ENCODE measurements around the gene RAB33A.
A peak's percentile ranks its signal among the peaks of the same experiment; 100 is the strongest.

Gene RAB33A

GRCh38 chrX:130170752-130171445, 863 bp upstream of the RAB33A start:
- DNase-seq: peak; percentile 79 to 96 (median 93)
- no peaks in the 10 kb centered on the region for H3K36me3 ChIP-seq (ENCODE audit: control insufficient read depth in 4 of 4, insufficient read depth in 4 of 4, low read length in 3 of 4)
- peak overlapping the region; percentile 66 to 84 for H3K27ac ChIP-seq (ENCODE audit: insufficient read depth in 1 of 2, low read depth in 1 of 2, low read length in 2 of 2, poor library complexity in 1 of 2, severe bottlenecking in 2 of 2)
- H3K4me1 ChIP-seq (ENCODE audit: control extremely low read depth in 1 of 4, control insufficient read depth in 4 of 4, insufficient read depth in 4 of 4, low read length in 3 of 4): peaks cover 19 to 51% (median 30%) of the 10 kb centered on the region in 4 experiments
- CTCF ChIA-PET: interaction anchor here (0.5 to 2.3 kb wide), 7 partner anchors 9 to 93 kb away, joined by 3 to 8 read pairs (median 4); no protein-coding TSS in a partner anchor
- WGBS (ENCODE audit: insufficient coverage): 34% methylated on average over 25 of the region's 36 CpGs
- peak overlapping the region; percentile 57 to 85 (median 74) for H3K4me3 ChIP-seq (ENCODE audit: control insufficient read depth in 1 of 7, extremely low read depth in 1 of 7, insufficient read depth in 4 of 7, low read depth in 2 of 7, low read length in 6 of 7)
- H3K9me3 ChIP-seq (ENCODE audit: control extremely low read depth in 1 of 5, control insufficient read depth in 4 of 5, insufficient read depth in 2 of 5, low read depth in 1 of 5, low read length in 4 of 5): no peaks in the 10 kb centered on the region
- no peaks in the 10 kb centered on the region for H3K27me3 ChIP-seq (replicated peaks in 2 of 5; ENCODE audit: control insufficient read depth in 4 of 5, insufficient read depth in 5 of 5, low read length in 4 of 5)
- POLR2A ChIA-PET: interaction anchor here (1.1 to 1.3 kb wide), 3 partner anchors 8 to 61 kb away, joined by 5 to 7 read pairs (median 5); partner anchors contain the start of gene ELF4

- H3K4me1 ChIP-seq (ENCODE audit: control extremely low read depth in 1 of 4, control insufficient read depth in 4 of 4, insufficient read depth in 4 of 4, low read length in 3 of 4): peaks cover 14 to 56% (median 38%) of the 10 kb centered on the region in 4 experiments
- POLR2A ChIA-PET: interaction anchor here (1.3 kb wide), 2 partner anchors 8 to 11 kb away, joined by 3 to 5 read pairs; no protein-coding TSS in a partner anchor
- 65% methylated on average over 30 of the region's 34 CpGs for WGBS (ENCODE audit: insufficient coverage)
- peak overlapping the region; percentile 57 to 85 (median 74) for H3K4me3 ChIP-seq (ENCODE audit: control insufficient read depth in 1 of 7, extremely low read depth in 1 of 7, insufficient read depth in 4 of 7, low read depth in 2 of 7, low read length in 6 of 7)
- H3K27me3 ChIP-seq (replicated peaks in 2 of 5; ENCODE audit: control insufficient read depth in 4 of 5, insufficient read depth in 5 of 5, low read length in 4 of 5): no peaks in the 10 kb centered on the region
- CTCF ChIA-PET: interaction anchor here (1.3 to 2.3 kb wide), 4 partner anchors 19 to 92 kb away, joined by 3 to 7 read pairs (median 4); no protein-coding TSS in a partner anchor
- no peaks in the 10 kb centered on the region for H3K36me3 ChIP-seq (ENCODE audit: control insufficient read depth in 4 of 4, insufficient read depth in 4 of 4, low read length in 3 of 4)
- no peaks in the 10 kb centered on the region for H3K9me3 ChIP-seq (ENCODE audit: control extremely low read depth in 1 of 5, control insufficient read depth in 4 of 5, insufficient read depth in 2 of 5, low read depth in 1 of 5, low read length in 4 of 5)
- no peak for DNase-seq
- peak overlapping the region; percentile 66 to 79 for H3K27ac ChIP-seq (ENCODE audit: insufficient read depth in 1 of 2, low read depth in 1 of 2, low read length in 2 of 2, poor library complexity in 1 of 2, severe bottlenecking in 2 of 2)
These were observed 524 bp downstream of the RAB33A start for GRCh38 chrX:130172127-130172845.

- no peaks in the 10 kb centered on the region for H3K9me3 ChIP-seq (ENCODE audit: control extremely low read depth in 1 of 5, control insufficient read depth in 4 of 5, insufficient read depth in 2 of 5, low read depth in 1 of 5, low read length in 4 of 5)
- H3K4me3 ChIP-seq (ENCODE audit: control insufficient read depth in 1 of 7, extremely low read depth in 1 of 7, insufficient read depth in 4 of 7, low read depth in 2 of 7, low read length in 6 of 7): peak overlapping the region in 5 of 7 experiments; percentile 57 to 85 (median 75)
- CTCF ChIA-PET: interaction anchor here (1.3 to 2.3 kb wide), 4 partner anchors 18 to 93 kb away, joined by 3 to 7 read pairs (median 4); no protein-coding TSS in a partner anchor
- WGBS (ENCODE audit: insufficient coverage): 32% methylated on average over 6 of the region's 7 CpGs
- H3K4me1 ChIP-seq (ENCODE audit: control extremely low read depth in 1 of 4, control insufficient read depth in 4 of 4, insufficient read depth in 4 of 4, low read length in 3 of 4): peaks cover 14 to 67% (median 45%) of the 10 kb centered on the region in 4 experiments
- H3K36me3 ChIP-seq (ENCODE audit: control insufficient read depth in 4 of 4, insufficient read depth in 4 of 4, low read length in 3 of 4): no peaks in the 10 kb centered on the region
- POLR2A ChIA-PET: interaction anchor here (1.3 to 1.4 kb wide), 2 partner anchors 8 to 10 kb away, joined by 3 to 4 read pairs; partner anchors contain the start of gene AIFM1
- H3K27me3 ChIP-seq (replicated peaks in 2 of 5; ENCODE audit: control insufficient read depth in 4 of 5, insufficient read depth in 5 of 5, low read length in 4 of 5): no peaks in the 10 kb centered on the region
- peak in 2 of 3 donors; percentile 39 to 47 for DNase-seq
- H3K27ac ChIP-seq (ENCODE audit: insufficient read depth in 1 of 2, low read depth in 1 of 2, low read length in 2 of 2, poor library complexity in 1 of 2, severe bottlenecking in 2 of 2): peak overlapping the region; percentile 33 to 79
These were observed 1.6 kb downstream of the RAB33A start for GRCh38 chrX:130173190-130173895.

GRCh38 chrX:130174045-130174704, 2.4 kb downstream of the RAB33A start:
- Histone ChIP-seq H3K9me3 (ENCODE audit: control extremely low read depth in 1 of 5, control insufficient read depth in 4 of 5, insufficient read depth in 2 of 5, low read depth in 1 of 5, low read length in 4 of 5) (no peaks in the 10 kb centered on the region), H3K27ac (ENCODE audit: insufficient read depth in 1 of 2, low read depth in 1 of 2, low read length in 2 of 2, poor library complexity in 1 of 2, severe bottlenecking in 2 of 2) (peak overlapping the region; percentile 33 to 79), H3K4me1 (ENCODE audit: control extremely low read depth in 1 of 4, control insufficient read depth in 4 of 4, insufficient read depth in 4 of 4, low read length in 3 of 4) (peaks cover 14 to 71% (median 49%) of the 10 kb centered on the region in 4 experiments), H3K27me3 (replicated peaks in 2 of 5; ENCODE audit: control insufficient read depth in 4 of 5, insufficient read depth in 5 of 5, low read length in 4 of 5) (no peaks in the 10 kb centered on the region), H3K36me3 (ENCODE audit: control insufficient read depth in 4 of 4, insufficient read depth in 4 of 4, low read length in 3 of 4) (no peaks in the 10 kb centered on the region), H3K4me3 (ENCODE audit: control insufficient read depth in 1 of 7, extremely low read depth in 1 of 7, insufficient read depth in 4 of 7, low read depth in 2 of 7, low read length in 6 of 7) (peak overlapping the region in 2 of 7 experiments; percentile 75 to 85)
- 78% methylated on average over 9 of the region's 10 CpGs for WGBS (ENCODE audit: insufficient coverage)
- no peak for DNase-seq
- POLR2A ChIA-PET: interaction anchor here (1.3 to 1.4 kb wide), 2 partner anchors 9 kb away, joined by 3 to 4 read pairs; partner anchors contain the start of gene AIFM1
- CTCF ChIA-PET: interaction anchor here (1.5 to 2.3 kb wide), 2 partner anchors 17 to 94 kb away, joined by 4 to 7 read pairs; no protein-coding TSS in a partner anchor

GRCh38 chrX:130174937-130175336, 3.2 kb downstream of the RAB33A start:
- H3K36me3 ChIP-seq (ENCODE audit: control insufficient read depth in 4 of 4, insufficient read depth in 4 of 4, low read length in 3 of 4): no peaks in the 10 kb centered on the region
- H3K27me3 ChIP-seq (replicated peaks in 2 of 5; ENCODE audit: control insufficient read depth in 4 of 5, insufficient read depth in 5 of 5, low read length in 4 of 5): no peaks in the 10 kb centered on the region
- no CpG with 5 or more reads among the region's 2 CpGs for WGBS (ENCODE audit: insufficient coverage)
- no peak overlapping the region for H3K27ac ChIP-seq (ENCODE audit: insufficient read depth in 1 of 2, low read depth in 1 of 2, low read length in 2 of 2, poor library complexity in 1 of 2, severe bottlenecking in 2 of 2)
- CTCF ChIA-PET: interaction anchor here (1.5 kb wide), 1 partner anchor 16 kb away, joined by 4 read pairs; no protein-coding TSS in a partner anchor
- H3K4me3 ChIP-seq (ENCODE audit: control insufficient read depth in 1 of 7, extremely low read depth in 1 of 7, insufficient read depth in 4 of 7, low read depth in 2 of 7, low read length in 6 of 7): no peak overlapping the region
- POLR2A ChIA-PET: no interaction called here
- no peak for DNase-seq
- H3K9me3 ChIP-seq (ENCODE audit: control extremely low read depth in 1 of 5, control insufficient read depth in 4 of 5, insufficient read depth in 2 of 5, low read depth in 1 of 5, low read length in 4 of 5): no peaks in the 10 kb centered on the region
- peaks cover 14 to 78% (median 53%) of the 10 kb centered on the region in 4 experiments for H3K4me1 ChIP-seq (ENCODE audit: control extremely low read depth in 1 of 4, control insufficient read depth in 4 of 4, insufficient read depth in 4 of 4, low read length in 3 of 4)

- Histone ChIP-seq H3K4me1 (ENCODE audit: control extremely low read depth in 1 of 4, control insufficient read depth in 4 of 4, insufficient read depth in 4 of 4, low read length in 3 of 4) (peaks cover 11 to 73% (median 50%) of the 10 kb centered on the region in 4 experiments), H3K27me3 (replicated peaks in 2 of 5; ENCODE audit: control insufficient read depth in 4 of 5, insufficient read depth in 5 of 5, low read length in 4 of 5) (no peaks in the 10 kb centered on the region), H3K36me3 (ENCODE audit: control insufficient read depth in 4 of 4, insufficient read depth in 4 of 4, low read length in 3 of 4) (no peaks in the 10 kb centered on the region), H3K9me3 (ENCODE audit: control extremely low read depth in 1 of 5, control insufficient read depth in 4 of 5, insufficient read depth in 2 of 5, low read depth in 1 of 5, low read length in 4 of 5) (no peaks in the 10 kb centered on the region), H3K27ac (ENCODE audit: insufficient read depth in 1 of 2, low read depth in 1 of 2, low read length in 2 of 2, poor library complexity in 1 of 2, severe bottlenecking in 2 of 2) (no peak overlapping the region), H3K4me3 (ENCODE audit: control insufficient read depth in 1 of 7, extremely low read depth in 1 of 7, insufficient read depth in 4 of 7, low read depth in 2 of 7, low read length in 6 of 7) (no peak overlapping the region)
- ChIA-PET CTCF (interaction anchor here (0.7 to 1.5 kb wide), 6 partner anchors 10 to 65 kb away, joined by 3 to 4 read pairs (median 3); no protein-coding TSS in a partner anchor), POLR2A (no interaction called here)
- DNase-seq: no peak
These were observed 4.6 kb downstream of the RAB33A start for GRCh38 chrX:130176354-130176776.
